HG02973 (cell line): Measurements from ENCODE around the gene ARID3A.
"Not testable (repeated sequence)": the region's sequence is repeated elsewhere in the genome, so short reads cannot be mapped to it uniquely, and the experiment has no call there.

ENCODE experiments used
- ATAC-seq: cut with Tn5 transposase; IDR thresholded peaks from one replicate; pipeline ENCODE4 v1.9.1; 2021; ENCODE audit warnings: moderate library complexity; ENCODE audit not compliant: unreplicated experiment

ARID3A gene

DNA sequence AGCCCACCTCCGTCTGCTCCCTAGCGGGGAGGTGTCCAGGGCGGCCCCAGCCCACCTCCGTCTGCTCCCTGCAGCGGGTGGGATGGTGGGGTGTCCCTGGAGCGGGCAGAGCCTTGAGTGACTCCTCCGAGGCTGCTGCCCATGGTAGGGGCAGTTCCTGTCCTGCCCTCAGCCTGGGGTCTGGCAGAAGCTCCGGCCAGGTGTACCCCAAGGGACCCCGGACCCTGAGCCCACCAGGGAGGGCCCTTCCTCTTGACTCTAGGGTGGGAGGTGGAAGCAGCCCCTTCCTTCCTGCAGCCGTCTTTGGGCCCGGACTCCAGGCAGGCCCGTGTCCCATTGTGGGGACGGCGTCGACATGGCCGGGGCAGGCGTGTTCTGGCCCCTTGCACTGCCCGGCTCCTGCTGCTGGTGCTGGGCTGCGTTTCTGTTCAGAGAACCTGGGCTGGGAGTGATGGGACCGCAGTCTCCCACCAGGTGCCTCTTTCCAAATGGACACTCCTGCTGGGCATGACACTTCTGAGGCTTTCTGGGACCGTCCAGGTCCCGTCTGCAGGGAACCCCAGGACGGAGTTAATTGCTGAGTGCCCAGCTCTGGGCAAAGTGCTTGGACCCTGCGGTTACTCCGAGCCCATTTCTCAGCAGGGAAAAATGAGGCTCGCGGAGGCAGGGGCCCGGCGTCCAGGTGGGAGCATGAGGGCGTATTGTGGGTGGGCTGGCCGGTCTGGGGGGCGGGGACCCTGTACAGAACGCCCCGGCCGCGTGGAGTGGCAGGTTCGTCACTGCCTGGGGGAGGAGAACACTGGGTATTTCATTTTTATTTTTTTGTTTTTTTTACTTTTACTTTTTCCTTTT lies 19.8 kb downstream of the ARID3A start:
- ATAC-seq = no peak

DNA sequence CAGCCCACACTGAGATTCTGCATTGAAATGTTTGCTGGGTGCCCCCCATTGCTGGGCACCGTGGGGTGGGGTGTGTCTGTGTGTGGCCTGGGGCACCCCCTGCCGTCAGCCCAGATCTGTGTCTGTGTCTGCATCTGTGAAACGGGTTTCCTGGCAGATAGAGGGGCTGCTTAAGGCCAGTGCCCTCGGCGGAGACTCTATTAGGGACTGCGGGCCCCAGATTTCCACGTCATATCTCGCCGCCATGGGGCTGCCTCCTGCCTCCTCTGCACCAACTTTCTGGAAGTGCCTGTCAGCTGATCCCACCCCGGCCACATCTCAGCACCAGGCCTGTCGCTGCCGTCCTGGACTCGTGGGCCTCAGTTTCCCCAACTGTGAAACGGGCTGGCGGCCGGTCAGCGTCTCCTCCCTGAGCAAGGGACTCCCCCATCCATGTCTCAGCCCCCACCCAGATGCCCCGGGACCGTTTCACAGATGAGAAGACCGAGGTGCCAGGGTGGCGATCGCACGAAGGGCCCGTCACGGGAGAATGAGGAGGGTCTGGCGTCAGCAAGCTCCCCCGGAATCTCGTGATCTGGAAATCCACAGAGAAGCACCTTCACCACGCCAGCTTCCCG lies 21.4 kb downstream of the ARID3A start:
- ATAC-seq = no peak

DNA sequence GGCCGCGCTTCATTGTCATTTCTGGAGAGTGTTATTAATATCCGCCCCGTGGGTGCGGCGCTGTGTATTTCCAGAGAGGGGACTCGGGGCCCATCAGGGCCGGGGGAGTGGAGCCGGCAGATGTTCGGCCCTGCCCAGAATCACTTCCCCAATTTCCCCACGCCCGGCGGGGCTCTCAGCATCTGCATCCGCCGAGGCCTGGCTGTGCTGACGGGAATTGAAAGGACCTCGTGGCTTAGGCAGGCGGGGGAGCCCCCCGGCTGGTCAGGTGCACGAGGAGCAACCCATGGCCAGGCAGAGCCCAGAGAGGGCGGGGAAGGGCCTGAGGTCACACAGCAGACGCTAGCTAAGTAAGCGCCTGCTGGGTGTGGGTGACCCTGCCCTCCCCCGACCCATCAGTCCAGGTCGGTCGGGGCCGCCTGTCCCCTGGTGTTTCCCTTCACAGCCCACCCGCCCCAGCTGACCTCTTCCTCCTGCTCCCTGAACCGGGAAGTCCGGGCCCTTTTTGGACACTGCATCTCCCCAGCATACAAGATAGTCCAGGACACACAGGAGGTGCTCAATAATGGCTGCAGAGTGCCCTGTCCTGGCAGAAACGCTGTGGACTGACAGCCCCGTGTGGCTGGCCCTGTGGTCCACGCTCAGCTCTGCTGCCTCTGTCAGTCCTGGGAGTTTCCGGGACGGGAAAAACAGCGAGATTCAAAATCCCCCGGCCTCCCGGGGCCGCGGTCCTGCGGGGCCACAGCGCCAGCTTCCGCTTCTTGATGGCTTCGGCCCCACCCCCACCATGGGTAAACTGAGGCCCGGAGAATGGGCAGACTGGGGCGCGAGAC lies 22.1 kb downstream of the ARID3A start:
- ATAC-seq = peak; percentile 57

DNA sequence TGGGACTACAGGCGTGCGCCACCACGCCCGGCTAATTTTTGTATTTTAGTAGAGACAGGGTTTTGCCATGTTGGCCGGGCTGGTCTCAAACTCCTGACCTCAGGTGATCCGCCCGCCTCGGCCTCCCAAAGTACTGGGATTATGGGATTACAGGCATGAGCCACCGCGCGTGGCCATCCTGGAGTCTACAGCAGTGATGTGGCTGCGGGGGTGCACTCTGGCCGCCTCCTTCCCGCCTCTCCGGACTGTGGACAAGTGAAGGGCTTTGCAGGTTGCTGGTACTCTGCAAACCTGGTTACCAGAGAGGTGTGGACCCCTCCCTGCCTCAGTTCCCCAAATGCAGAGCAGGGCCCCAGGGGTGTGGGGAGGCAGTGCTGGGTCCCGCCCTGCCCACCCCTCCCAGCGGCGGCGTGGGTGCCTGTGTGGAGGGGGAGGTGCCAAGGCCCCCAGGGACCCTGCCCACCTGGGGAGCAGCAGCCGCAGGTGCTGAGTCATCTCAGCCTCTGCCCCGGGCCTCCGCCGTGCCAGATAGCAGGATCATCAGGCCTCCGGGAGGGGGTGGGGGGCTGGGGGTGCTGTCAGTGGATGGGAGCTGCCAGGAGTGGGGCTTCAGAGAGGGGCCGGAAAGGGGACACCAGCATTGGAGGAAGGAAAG lies 23.1 kb downstream of the ARID3A start:
- ATAC-seq = no peak

DNA sequence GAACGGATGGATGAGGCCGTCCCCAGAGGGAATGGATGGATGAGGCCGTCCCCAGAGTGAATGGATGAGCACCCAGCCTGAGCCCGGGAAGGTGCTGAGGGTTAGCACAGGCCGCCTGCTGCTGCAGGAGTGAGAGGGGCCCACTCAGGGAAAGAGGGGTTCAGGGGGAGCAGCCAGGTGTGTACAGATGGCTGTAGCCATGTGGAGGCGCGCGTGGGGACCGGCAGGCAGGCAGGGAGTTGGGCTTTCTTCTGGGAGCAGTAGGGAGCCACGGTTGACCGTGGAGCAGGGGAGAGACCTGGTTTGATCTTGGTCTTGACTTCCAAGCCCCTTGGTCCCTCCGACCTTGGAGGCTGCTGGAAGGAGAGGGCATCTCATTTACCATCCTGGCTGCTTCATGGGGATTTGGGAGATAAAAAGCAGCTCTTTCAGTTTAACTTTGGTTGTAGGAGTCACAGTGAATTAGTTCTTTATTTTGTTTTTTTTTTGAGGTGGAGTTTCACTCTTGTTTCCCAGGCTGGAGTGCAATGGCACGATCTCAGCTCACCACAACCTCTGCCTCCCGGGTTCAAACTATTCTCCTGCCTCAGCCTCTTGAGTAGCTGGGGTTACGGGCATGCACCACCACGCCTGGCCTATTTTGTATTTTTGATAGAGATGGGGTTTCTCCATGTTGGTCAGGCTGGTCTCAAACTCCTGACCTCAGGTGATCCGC lies 24.7 kb downstream of the ARID3A start:
- no peak for ATAC-seq

DNA sequence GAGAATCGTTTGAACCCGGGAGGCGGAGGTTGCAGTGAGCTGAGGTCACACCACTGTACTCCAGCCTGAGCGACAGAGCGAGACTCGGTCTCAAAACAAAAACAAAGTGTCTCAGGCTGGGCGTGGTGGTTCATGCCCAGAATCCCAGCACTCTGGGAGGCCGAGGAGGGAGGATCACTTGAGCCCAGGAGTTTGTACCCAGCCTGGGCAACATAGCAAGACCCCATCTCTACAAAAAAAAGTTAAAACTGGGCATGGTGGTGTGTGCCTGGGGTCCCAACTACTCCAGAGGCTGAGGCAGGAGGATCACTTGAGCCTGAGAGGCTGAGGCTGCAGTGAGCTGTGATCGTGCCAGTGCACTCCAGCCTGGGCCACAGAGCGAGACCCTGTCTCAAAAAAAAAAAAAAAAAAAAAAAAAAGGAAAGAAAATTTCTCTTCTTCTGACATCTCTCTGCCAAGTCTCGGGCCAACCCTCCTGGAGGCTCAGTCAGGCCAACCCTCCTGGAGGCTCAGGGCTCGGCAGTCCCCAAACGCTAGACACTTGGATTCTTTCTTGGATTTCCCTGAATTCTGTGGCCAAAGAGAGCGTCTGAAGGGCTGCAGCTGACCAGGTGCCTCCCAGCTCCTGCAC lies 26.3 kb downstream of the ARID3A start:
- no peak for ATAC-seq

DNA sequence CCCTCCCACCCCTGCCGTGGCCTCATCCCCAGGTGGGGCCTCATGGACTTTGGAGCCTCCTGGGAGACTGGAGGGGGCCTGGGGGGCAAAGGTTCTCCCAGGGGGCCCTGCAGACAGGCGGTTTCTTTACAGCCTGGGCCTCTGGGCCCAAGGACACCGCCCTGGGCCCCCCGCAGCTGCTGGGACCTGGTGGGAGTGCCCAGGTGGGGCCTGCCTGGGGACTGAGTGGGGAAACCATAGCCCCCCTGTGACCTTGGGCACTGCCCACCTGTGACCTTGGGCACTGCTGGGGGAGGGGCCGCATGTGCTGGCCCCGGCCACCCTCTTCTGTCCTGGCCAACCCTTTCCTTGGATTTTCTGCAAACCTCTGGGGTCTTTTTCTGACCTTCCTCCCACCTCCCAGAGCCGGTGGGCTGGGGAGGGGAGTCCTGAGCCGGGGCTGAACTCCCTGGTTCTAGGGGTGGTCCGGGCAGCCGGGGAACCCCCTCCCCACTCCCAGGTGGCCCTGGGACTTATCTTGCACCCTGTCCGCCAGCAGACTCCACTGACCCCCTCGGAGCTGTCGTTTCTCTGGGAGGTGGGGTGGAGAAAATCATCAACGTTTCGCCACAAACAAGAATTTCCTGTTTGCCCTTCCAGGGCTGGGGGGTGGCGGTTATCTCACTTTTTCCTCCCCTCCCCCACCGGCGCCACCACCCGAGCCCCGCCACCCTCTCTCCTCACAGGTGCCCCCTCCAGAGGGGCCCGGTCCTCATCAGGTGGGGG lies 27.0 kb downstream of the ARID3A start:
- ATAC-seq = no peak

DNA sequence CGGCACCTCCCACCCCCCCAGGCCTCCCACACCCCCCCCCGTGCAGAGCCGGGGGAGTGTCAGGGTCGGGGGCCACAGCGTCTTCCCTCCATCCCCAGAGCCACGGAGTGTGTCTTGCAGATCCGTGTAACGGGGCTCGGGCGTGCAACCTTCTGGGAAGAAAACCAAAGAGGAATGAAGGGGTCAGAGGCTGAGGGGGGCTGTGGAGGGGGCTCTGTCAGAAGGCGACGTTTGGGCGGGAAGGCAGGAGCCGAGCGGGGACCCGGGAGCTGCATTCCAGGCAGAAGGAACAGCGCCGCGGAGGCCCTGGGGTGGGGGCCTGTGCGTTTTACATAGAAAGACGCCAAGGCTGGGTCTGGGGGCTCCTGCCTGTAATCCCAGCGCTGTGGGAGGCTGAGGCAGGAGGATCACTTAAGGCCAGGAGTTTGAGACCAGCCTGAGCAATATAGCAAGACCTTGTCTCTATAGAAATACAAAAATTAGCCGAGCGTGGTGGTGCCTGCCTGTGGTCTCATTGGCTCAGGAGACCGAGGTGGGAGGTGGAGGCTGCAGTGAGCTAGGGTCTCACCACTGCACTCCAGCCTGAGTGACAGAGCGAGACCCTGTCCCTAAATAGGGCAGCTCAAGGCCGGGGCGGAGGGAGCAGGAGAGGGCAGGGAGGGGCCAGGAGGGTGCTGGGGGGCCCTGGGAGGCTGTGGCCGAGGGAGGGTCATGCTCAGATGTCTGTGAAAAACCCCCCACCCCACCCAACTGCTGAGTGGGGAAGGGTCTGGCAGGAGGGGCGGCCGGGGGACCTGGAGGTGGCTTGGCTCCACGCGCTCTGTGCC lies 27.8 kb downstream of the ARID3A start:
- no peak for ATAC-seq

DNA sequence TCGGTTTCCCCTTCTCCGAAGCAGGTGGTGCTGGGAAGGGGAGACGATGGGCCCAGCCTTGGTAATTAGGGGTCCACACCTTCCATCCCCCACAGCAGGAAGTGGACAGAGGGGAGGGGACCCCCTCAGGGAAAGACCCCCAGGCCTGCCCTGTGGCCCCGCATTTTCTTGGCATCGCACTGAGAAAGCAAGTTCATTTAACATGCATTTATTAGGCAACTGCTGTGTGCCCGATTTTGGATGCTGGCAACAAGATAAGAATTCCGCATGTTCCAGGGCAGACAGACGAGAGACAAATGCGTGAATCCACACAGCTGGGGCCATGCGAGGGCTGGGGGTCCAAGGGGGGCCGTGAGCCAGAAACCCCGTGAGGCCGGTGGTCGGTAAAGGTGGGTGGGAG lies 28.4 kb downstream of the ARID3A start:
- no peak for ATAC-seq

DNA sequence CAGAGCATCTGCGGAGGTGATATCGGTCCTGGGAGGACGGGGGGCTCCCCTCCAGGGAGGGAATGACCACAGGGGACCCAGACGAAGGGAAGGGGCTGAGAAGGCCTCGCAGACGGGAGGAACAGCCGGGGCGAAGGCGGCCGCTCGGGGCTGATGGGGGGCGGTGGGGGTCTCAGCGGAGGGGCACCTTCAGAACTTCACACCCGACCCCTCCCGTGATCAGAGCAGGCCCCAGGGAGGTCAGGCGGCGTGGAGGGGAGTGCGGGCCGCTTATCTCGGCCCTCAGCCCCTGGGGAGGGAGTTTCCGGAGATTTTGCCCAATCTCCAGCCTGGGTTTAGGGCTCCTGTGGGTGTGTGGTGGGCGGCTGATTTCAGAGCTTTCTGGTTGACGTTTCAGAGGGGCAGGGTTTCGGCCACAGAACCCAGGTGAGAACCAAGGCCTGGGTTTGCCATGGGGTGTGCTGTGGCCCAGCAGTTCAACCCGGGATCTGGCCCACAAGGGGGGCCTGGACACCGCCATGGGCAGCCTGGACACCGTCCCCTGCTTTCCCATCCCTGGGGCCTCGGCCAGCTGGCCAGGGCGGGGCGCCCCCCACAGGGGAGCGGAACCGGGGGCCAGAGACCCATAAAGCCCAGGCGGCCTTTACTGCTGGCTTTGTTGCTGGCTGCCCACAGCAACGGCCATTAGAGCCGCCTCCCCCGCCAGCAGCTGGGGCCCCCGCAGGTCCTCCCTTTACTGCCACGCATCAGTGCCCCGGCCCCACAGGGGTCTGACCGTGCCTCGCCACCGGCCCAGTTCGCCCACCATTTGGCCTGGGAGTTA lies 29.0 kb downstream of the ARID3A start:
- ATAC-seq = no peak

DNA sequence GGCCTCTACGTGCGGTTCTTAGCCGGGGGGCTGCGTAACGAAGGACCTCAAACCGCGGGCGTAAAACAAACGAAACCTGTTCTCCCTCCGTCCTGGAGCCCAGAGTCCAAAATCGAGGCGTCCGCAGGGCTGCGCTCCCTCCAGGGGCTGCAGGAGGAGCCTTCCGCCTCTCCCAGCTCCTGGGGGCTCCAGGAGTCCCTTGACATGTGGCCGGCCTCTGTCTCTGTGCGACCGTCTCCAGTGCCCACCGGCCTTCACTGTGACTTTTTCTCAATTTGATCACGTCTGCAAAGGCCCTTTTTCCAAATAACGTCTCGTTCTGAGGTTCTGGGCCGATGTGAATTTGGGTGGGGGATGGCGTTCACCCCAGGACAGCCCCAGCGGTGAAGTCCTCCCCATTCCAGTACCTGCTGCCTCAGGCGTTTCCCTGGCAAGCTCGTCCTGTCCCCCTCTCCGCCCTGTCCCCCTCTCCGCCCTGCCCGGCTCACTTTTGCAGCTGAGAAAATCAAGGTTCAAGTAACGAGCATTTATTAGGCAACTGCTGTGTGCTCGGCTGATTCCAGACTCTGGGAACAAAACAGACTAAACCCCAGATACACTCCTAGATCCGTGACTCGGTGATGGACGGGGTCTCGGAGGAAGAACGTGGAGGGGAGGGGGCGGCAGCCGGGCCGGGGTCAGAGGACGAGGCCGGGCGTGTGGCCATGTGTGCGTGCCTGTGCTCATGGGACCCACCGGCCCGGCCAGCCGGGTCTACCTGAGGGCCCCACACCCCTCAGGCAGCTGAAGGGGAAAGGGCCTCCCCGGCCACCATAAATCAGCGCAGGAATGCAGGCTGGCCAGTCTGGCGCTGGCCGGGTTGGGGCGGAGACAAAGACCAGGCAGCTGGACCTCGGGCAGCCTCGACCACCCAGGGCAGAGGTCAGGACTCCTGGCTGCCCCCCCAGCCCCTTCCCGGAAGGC lies 30.2 kb downstream of the ARID3A start:
- ATAC-seq = no peak

DNA sequence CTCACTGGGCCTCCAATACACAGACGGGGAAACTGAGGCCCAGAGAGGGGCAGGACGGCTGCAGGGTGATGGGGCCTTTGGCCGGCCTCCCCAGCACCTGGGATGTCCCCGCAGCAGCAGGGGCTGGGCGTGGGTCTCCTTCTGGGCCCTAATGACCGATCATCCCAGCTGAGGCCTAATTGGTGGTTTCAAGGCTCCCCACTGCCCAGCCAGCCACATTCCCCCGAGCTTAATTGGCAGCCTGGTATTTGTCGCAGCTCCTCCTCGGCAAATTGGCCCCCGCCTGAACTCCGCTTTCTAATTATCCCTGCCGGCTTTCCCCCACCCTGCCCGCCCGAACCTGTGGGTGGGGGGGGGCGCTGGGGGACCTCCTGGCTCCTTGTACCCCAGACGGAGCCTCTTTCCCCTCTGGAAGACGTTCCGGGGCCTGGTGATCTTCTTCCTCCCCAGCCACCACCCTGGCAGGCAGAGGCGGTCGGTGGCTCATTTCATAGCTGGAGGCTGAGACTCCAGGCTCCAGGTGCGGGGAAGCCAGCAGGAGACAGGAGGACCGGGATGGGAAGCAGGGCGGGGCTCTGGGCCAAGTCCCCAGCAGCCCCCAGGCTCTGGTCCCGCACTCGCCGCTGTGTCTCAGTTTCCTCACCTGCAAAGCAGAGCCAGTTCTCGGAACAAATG lies 31.1 kb downstream of the ARID3A start:
- ATAC-seq = no peak

DNA sequence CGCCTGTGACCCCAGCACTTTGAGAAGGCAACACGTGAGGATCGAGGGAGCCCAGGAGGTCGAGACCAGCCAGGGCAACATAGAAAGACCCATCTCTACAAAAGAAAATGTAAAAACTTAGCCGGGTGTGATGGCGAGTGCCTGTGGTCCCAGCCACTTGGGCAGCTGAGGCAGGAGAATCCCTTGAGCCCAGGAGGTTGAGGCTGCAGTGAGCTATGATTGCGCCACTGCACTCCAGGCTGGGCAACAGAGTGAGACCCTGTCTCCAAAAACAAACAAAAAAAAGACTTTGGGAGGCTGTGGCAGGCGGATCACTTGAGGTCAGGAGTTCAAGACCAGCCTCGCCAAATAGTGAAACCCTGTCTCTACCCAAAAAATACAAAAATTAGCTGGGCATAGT lies 31.7 kb downstream of the ARID3A start:
- not testable (repeated sequence) for ATAC-seq

DNA sequence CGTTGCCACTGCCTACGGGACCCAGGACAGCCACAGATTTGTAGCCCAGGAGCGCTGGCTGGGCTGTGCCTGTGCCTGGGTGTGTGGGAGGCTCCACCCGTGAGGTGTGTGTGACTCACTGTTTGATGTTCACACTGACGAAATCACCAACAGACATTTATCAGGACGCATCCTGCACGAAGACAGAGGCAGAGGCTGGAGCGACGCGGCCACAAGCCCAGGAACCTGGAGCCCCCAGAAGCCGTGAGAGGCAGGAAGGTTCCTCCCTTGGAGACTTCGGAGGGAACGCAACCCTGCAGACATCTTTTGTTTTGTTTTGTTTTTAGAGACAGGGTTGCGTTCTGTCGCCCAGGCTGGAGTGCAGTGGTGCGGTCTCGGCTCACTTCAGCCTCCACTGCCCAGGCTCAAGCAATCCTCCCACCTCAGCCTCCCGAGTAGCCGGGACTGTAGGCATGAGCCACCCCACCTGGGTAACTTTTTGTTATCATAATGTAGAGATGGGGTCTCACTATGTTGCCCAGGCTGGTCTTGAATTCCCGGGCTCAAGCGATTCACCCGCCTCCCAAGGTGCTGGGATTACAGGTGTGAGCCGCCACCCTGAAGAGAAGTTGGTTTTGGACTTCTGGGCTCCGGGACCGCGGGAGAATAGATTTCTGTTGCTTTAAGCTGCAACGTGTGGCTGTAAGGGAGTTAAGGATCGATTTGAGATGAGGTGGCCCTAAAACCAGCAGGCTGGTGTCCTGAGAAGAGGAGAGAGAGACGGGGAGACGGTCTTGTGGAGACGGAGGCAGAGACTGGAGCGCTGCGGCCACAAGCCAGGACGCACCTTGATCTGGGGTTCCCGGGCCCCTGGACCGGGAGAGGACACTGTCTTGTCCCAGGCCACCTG lies 33.4 kb downstream of the ARID3A start:
- ATAC-seq = no peak

DNA sequence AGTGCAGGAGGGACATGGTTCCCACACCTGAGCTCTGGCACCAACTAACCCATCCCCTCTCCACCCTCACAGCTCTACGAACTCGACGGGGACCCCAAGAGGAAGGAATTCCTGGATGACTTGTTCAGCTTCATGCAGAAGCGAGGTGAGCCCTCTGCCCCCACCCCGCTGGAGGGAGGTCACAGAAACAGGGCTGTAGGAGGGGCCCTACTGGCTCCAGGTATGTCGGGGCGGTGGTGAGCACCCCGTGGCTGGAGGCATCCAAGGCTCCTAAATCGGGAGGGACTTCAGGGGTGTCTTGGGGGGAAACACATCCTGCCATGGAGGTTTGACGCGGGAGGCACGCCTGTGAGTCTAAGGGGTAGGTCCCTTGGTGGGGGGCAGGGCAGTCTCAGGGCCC lies 34.2 kb downstream of the ARID3A start:
- no peak for ATAC-seq
